IMR-90 (cell line): ENCODE results near the gene TWIST1. TPM values are rescaled to one million over a fixed set of nuclear protein-coding genes. Genes with fewer than 3 reads are reported as not detected.

Experiments
- ATAC-seq: fragments of 200-7000 bp; cut with Tn5 transposase; 2 replicates; pipeline ENCODE4 v1.9.1; 2020; ENCODE audit warnings: low read depth, mild to moderate bottlenecking, moderate library complexity
- BruUV-seq: library from RNA; stranded (reverse); fragments of 400-500 nt; replicated peaks from 2 replicates; lab custom pipeline; 2021; lab: Mats Ljungman, UMichigan
- CTCF ChIA-PET: fragments of 300-600 bp; formaldehyde crosslinking; extraction: SDS; loops from one replicate; lab custom pipeline; 2021; ENCODE audit warnings: antibody characterized with exemption; lab: Yijun Ruan, JAX
- POLR2A ChIA-PET: fragments of 300-600 bp; sonication (Branson Sonifier 250); formaldehyde crosslinking; loops from one replicate; lab custom pipeline; 2022; ENCODE audit warnings: antibody characterized with exemption; ENCODE audit not compliant: unreplicated experiment; lab: Charles Lee
- DNase-seq: peaks from one replicate; pipeline ENCODE4 v3.0.0; 2013
- H2AFZ ChIP-seq: replicated peaks from 2 replicates; pipeline ENCODE3; 2013; ENCODE audit warnings: low read length, mild to moderate bottlenecking; ENCODE audit not compliant: poor library complexity
- H2AK5ac ChIP-seq: 2 replicates; pipeline ENCODE4 v1.6.1; 2013; ENCODE audit warnings: low read depth, low read length, inconsistent platforms
- H2AK9ac ChIP-seq: replicated peaks from 2 replicates; pipeline ENCODE3; 2013; ENCODE audit warnings: mild to moderate bottlenecking, low read depth, low read length, moderate library complexity; ENCODE audit not compliant: poor library complexity
- H2BK120ac ChIP-seq: 2 replicates; pipeline ENCODE4 v1.6.1; 2013; ENCODE audit warnings: low read depth, low read length, inconsistent platforms
- H2BK15ac ChIP-seq: 3 replicates; pipeline ENCODE4 v1.6.1; 2013; ENCODE audit warnings: low read depth, low read length, inconsistent platforms
- H2BK20ac ChIP-seq: 2 replicates; pipeline ENCODE4 v1.6.1; 2013; ENCODE audit warnings: low read depth, mild to moderate bottlenecking, inconsistent platforms, low read length, moderate library complexity
- H2BK5ac ChIP-seq: 2 replicates; pipeline ENCODE4 v1.6.1; 2013; ENCODE audit warnings: mild to moderate bottlenecking, low read depth, low read length, inconsistent platforms; ENCODE audit not compliant: poor library complexity, severe bottlenecking
- H3K14ac ChIP-seq: replicated peaks from 2 replicates; pipeline ENCODE4 v1.6.1; 2013; ENCODE audit warnings: low read depth, low read length, inconsistent platforms
- H3K18ac ChIP-seq: 2 replicates; pipeline ENCODE4 v1.6.1; 2013; ENCODE audit warnings: low read depth, low read length, control low read depth
- H3K23ac ChIP-seq: 2 replicates; pipeline ENCODE4 v1.6.1; 2013; ENCODE audit warnings: low read depth, low read length, inconsistent platforms
- H3K27ac ChIP-seq: 2 replicates; pipeline ENCODE4 v1.5.1; 2013; ENCODE audit warnings: mild to moderate bottlenecking, control low read depth, low read length; ENCODE audit not compliant: insufficient read depth
- H3K27me3 ChIP-seq: 2 replicates; pipeline ENCODE4 v1.6.1; 2013; ENCODE audit warnings: low read length; ENCODE audit not compliant: control insufficient read depth, insufficient read depth
- H3K36me3 ChIP-seq: 2 replicates; pipeline ENCODE4 v1.6.1; 2013; ENCODE audit warnings: low read length, mixed read lengths; ENCODE audit not compliant: control insufficient read depth, insufficient read depth
- H3K4ac ChIP-seq: 2 replicates; pipeline ENCODE4 v1.6.1; 2013; ENCODE audit warnings: low read depth, low read length, inconsistent platforms
- H3K4me1 ChIP-seq: 2 replicates; pipeline ENCODE4 v1.6.1; 2013; ENCODE audit warnings: low read length, mixed read lengths; ENCODE audit not compliant: control insufficient read depth, insufficient read depth
- H3K4me2 ChIP-seq: 2 replicates; pipeline ENCODE4 v1.6.1; 2013; ENCODE audit warnings: low read depth, mild to moderate bottlenecking, control low read depth, low read length, moderate library complexity
- H3K4me3 ChIP-seq: 2 replicates; pipeline ENCODE4 v1.5.1; 2013; ENCODE audit warnings: low read depth, mild to moderate bottlenecking, control low read depth, low read length, moderate library complexity; ENCODE audit not compliant: insufficient read depth
- H3K56ac ChIP-seq: 2 replicates; pipeline ENCODE4 v1.6.1; 2013; ENCODE audit warnings: low read length, inconsistent platforms; ENCODE audit not compliant: insufficient read depth; ENCODE audit errors: extremely low read depth
- H3K79me1 ChIP-seq, 2 experiments: 2 replicates each; pipeline ENCODE4 v1.6.1; 2013; ENCODE audit warnings: low read length in 2 of 2, inconsistent platforms in 1 of 2, low read depth in 1 of 2
- H3K9ac ChIP-seq: 2 replicates; pipeline ENCODE4 v1.6.1; 2013; ENCODE audit warnings: low read depth, low read length, control low read depth
- H3K9me1 ChIP-seq: 2 replicates; pipeline ENCODE4 v1.6.1; 2013; ENCODE audit warnings: low read length, inconsistent platforms; ENCODE audit not compliant: insufficient read depth
- H3K9me3 ChIP-seq: 2 replicates; pipeline ENCODE4 v1.6.1; 2013; ENCODE audit warnings: low read length; ENCODE audit not compliant: control insufficient read depth, insufficient read depth
- H4K20me1 ChIP-seq: 2 replicates; pipeline ENCODE4 v1.6.1; 2013; ENCODE audit warnings: low read length, inconsistent platforms; ENCODE audit not compliant: insufficient read depth
- H4K5ac ChIP-seq: 2 replicates; pipeline ENCODE4 v1.6.1; 2013; ENCODE audit warnings: mild to moderate bottlenecking, low read depth, low read length, control low read depth
- H4K8ac ChIP-seq, 2 experiments: 2 replicates each; pipeline ENCODE4 v1.6.1; 2013; ENCODE audit warnings: low read depth in 2 of 2, low read length in 2 of 2, control low read depth in 1 of 2, inconsistent platforms in 1 of 2
- H4K91ac ChIP-seq: 2 replicates; pipeline ENCODE4 v1.6.1; 2013; ENCODE audit warnings: low read depth, low read length, inconsistent platforms; ENCODE audit not compliant: insufficient read depth
- CEBPB ChIP-seq: IDR thresholded peaks from 2 replicates; pipeline ENCODE4 v1.6.1; 2012; ENCODE audit warnings: low read depth, low read length, improper control_type of control experiment
- CTCF ChIP-seq: conservative IDR thresholded peaks from 2 replicates; pipeline ENCODE4 v1.5.1; 2012; ENCODE audit warnings: mild to moderate bottlenecking, low read depth, low read length, improper control_type of control experiment
- NFE2L2 ChIP-seq: fragments of 150-350 bp; IDR thresholded peaks from 2 replicates; pipeline ENCODE4 v1.6.1; 2016; ENCODE audit warnings: low read depth, mild to moderate bottlenecking, low read length
- RAD21 ChIP-seq: IDR thresholded peaks from 2 replicates; pipeline ENCODE4 v1.6.1; 2012; ENCODE audit warnings: low read length, improper control_type of control experiment
- RFX5 ChIP-seq: IDR thresholded peaks from 2 replicates; pipeline ENCODE4 v1.8.0; 2012; ENCODE audit warnings: low read depth, mild to moderate bottlenecking, low read length, moderate library complexity
- SMC3 ChIP-seq: fragments of 150-350 bp; IDR thresholded peaks from 2 replicates; pipeline ENCODE4 v1.6.1; 2016; ENCODE audit warnings: low read depth, mild to moderate bottlenecking, antibody characterized with exemption, low read length, moderate library complexity
- WGBS, 2 experiments: methylation state at CpG; one replicate each; pipeline versions ENCODE4 v1.1.5 to v1.1.7; 2013; ENCODE audit warnings: missing lambda C conversion rate in 2 of 2; ENCODE audit not compliant: insufficient read length in 1 of 2; ENCODE audit errors: extremely low coverage in 2 of 2; 5-methylcytosine and 5-hydroxymethylcytosine counted together
- dilution Hi-C: fragments of 300-500 bp; cut with HindIII; formaldehyde crosslinking; loops from one replicate; pipeline ENCODE4 v1.14.3; 2018; ENCODE audit warnings: low sequenced_read_pairs; ENCODE audit not compliant: unreplicated experiment
- in situ Hi-C: fragments of 300-500 bp; cut with MboI; formaldehyde crosslinking; loops from 3 replicates; pipeline ENCODE4 v1.14.3; 2019; ENCODE audit warnings: low sequenced_read_pairs, inconsistent platforms, mixed read lengths
- intact Hi-C: fragments of 100-400 bp; cut with micrococcal nuclease; formaldehyde crosslinking; loops from 2 replicates; pipeline ENCODE4 v1.10.0; 2022
- polyA plus RNA-seq, 3 experiments: library from polyadenylated mRNA; depleted of rRNA; stranded (reverse); fragments of >200 nt; gene quantifications; 2 replicates each; pipeline ENCODE4 v1.2.3, GENCODE V29; 2012; ENCODE audit warnings: low replicate concordance in 1 of 3
- total RNA-seq: library from RNA; depleted of rRNA; stranded (reverse); fragments of >200 nt; gene quantifications from 2 replicates; pipeline ENCODE4 v1.2.3, GENCODE V29; 2012

Gene TWIST1
- total and polyA plus RNA-seq, 2 of the 4 experiments (the other 2 are of a cell fraction) = 5.4 to 42.3 TPM

DNA sequence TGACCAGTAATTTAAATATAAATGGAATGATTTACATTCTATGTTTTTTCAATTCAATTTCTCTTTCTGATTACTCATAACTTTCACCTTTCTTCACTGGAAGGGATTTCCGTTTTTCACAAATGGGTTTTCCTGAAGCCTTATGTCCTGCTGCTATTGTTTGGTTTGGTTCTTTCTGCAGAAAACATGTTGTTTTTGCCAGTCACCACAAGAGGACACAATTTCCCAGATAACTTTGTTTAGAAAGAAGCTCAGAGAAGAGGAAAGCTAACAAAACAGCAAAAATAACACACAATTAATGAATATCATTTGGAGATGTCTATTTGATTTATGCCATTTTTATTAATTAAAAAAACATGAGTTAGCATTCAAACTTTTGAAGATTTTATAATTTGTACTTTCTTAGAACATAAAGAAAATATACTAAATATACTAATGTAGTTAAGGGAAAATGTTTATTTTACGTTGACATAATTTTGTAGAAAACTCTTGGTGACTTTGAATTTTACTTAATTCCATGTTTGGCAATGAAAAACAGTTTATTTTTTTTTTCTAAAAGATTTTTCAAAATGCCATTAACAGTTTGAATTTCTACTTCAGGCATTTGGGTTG is 4.6 kb upstream of the TWIST1 start:
- Histone ChIP-seq H3K18ac (no peak overlapping the region), H3K56ac (no peak overlapping the region), H2AK5ac (no peak overlapping the region), H3K23ac (no peak overlapping the region), H4K91ac (no peak overlapping the region), H3K14ac (no peak overlapping the region), H2AFZ (no peak overlapping the region), H2BK15ac (no peak overlapping the region), H3K4me3 (no peak overlapping the region), H3K27me3 (peaks cover 2% of the 10 kb centered on the region; the same call in 1 of the 2 replicates), H2BK5ac (no peak overlapping the region), H2BK120ac (no peak overlapping the region), H2AK9ac (no peak overlapping the region), H3K9me3 (no peaks in the 10 kb centered on the region), H3K4me1 (no peaks in the 10 kb centered on the region; the same call in 1 of the 2 replicates), H3K4me2 (no peak overlapping the region), H3K36me3 (no peaks in the 10 kb centered on the region), H3K9ac (no peak overlapping the region), H4K5ac (no peak overlapping the region), H4K20me1 (no peaks in the 10 kb centered on the region), H2BK20ac (no peak overlapping the region), H4K8ac (no peak overlapping the region), H3K27ac (no peak overlapping the region), H3K79me1 (peaks cover 0 to 11% of the 10 kb centered on the region in 2 experiments; a peak in 1 of 4 replicates), H3K9me1 (no peaks in the 10 kb centered on the region), H3K4ac (no peak overlapping the region)
- intact Hi-C loops = loop anchor here (1.0 to 5.0 kb wide), 5 partner anchors 170 to 770 kb away; no protein-coding TSS in a partner anchor
- ATAC-seq = no peak
- peak; percentile 72 for DNase-seq
- TF ChIP-seq RAD21 = peak; percentile 90
- peak; percentile 97 for TF ChIP-seq SMC3
- no peak for TF ChIP-seq RFX5
- no peak for TF ChIP-seq CEBPB
- 0 out of 2 replicates have a peak, but pooled peaks have one; percentile 17 for TF ChIP-seq NFE2L2
- TF ChIP-seq CTCF = peak; percentile 92
- whole genome bisulfite sequencing, 2 experiments = no CpG with 5 or more reads among the region's 2 CpGs
- ChIA-PET CTCF (interaction anchor here (0.5 to 3.8 kb wide), 12 partner anchors 25 to 529 kb away, joined by 3 to 18 read pairs (median 4); no protein-coding TSS in a partner anchor), POLR2A (no interaction called here)
- dilution Hi-C loops = no loop called here
- in situ Hi-C loops = loop anchor here (5.0 to 25.0 kb wide), 2 partner anchors 320 to 760 kb away; no protein-coding TSS in a partner anchor
- no TSS peak for BruUV-seq
